SJSA1 (cell line): ENCODE measurements around the gene ZCCHC14. TPM values are rescaled to one million over a fixed set of nuclear protein-coding genes. Genes with fewer than 3 reads are reported as not detected.
A peak's percentile ranks its signal among the peaks of the same experiment; 100 is the strongest.
"Not testable (repeated sequence)": the region's sequence is repeated elsewhere in the genome, so short reads cannot be mapped to it uniquely, and the experiment has no call there.

Experiments
- DNase-seq, 2 experiments: peaks; one replicate each; pipeline ENCODE4 v3.0.0-alpha.2; 2015 to 2020; ENCODE audit warnings: low spot score in 2 of 2, low read depth in 1 of 2
- H3K27ac ChIP-seq: fragments of 250-450 bp; sonication (Bioruptor Pico); 2 replicates; pipeline ENCODE4 v1.5.1; 2020; ENCODE audit warnings: mild to moderate bottlenecking, moderate library complexity
- H3K27me3 ChIP-seq: fragments of 250-450 bp; sonication (Bioruptor Pico); replicated peaks from 2 replicates; pipeline ENCODE4 v1.5.1; 2020; ENCODE audit warnings: mild to moderate bottlenecking, moderate library complexity
- H3K36me3 ChIP-seq: fragments of 250-450 bp; sonication (Bioruptor Pico); 2 replicates; pipeline ENCODE4 v1.5.1; 2020; ENCODE audit warnings: mild to moderate bottlenecking
- H3K4me1 ChIP-seq: fragments of 250-450 bp; sonication (Bioruptor Pico); replicated peaks from 2 replicates; pipeline ENCODE4 v1.6.1; 2021; ENCODE audit warnings: mild to moderate bottlenecking
- H3K4me3 ChIP-seq: fragments of 250-450 bp; sonication (Bioruptor Pico); 2 replicates; pipeline ENCODE4 v1.5.1; 2020; ENCODE audit warnings: mild to moderate bottlenecking
- H3K9me3 ChIP-seq: fragments of 250-450 bp; sonication (Bioruptor Pico); replicated peaks from 2 replicates; pipeline ENCODE4 v1.5.1; 2020; ENCODE audit warnings: mild to moderate bottlenecking
- total RNA-seq: library from RNA; depleted of rRNA; stranded (reverse); fragments of >200 nt; shearing (Covaris generic); gene quantifications from 2 replicates; pipeline ENCODE4 v1.2.3, GENCODE V29; 2014

The ZCCHC14 gene
- total RNA-seq, 1 experiment from 2014 or later = 10.7 TPM

GRCh38 chr16:87517610-87518429, 25.0 kb upstream of the ZCCHC14 start:
- H3K27ac ChIP-seq, H3K4me3 ChIP-seq, H3K27me3 ChIP-seq, DNase-seq, H3K36me3 ChIP-seq, H3K9me3 ChIP-seq: not testable (repeated sequence)
- H3K4me1 ChIP-seq = peaks cover 16% of the 10 kb centered on the region

GRCh38 chr16:87516361-87516760, 23.5 kb upstream of the ZCCHC14 start:
- Histone ChIP-seq H3K4me3 (no peak overlapping the region), H3K4me1 (peaks cover 16% of the 10 kb centered on the region), H3K36me3 (no peaks in the 10 kb centered on the region), H3K9me3 (no peaks in the 10 kb centered on the region), H3K27ac (no peak overlapping the region), H3K27me3 (no peaks in the 10 kb centered on the region)
- DNase-seq = no peak

GRCh38 chr16:87515475-87516330, 22.9 kb upstream of the ZCCHC14 start:
- Histone ChIP-seq H3K27ac (no peak overlapping the region), H3K4me1 (peaks cover 16% of the 10 kb centered on the region), H3K9me3 (no peaks in the 10 kb centered on the region), H3K27me3 (no peaks in the 10 kb centered on the region), H3K4me3 (no peak overlapping the region), H3K36me3 (no peaks in the 10 kb centered on the region)
- no peak for DNase-seq

- not testable (repeated sequence) for H3K4me1 ChIP-seq, H3K9me3 ChIP-seq, DNase-seq, H3K36me3 ChIP-seq, H3K27ac ChIP-seq, H3K4me3 ChIP-seq, H3K27me3 ChIP-seq
These were observed 17.0 kb upstream of the ZCCHC14 start for GRCh38 chr16:87509778-87510177.

GRCh38 chr16:87507351-87508069, 14.7 kb upstream of the ZCCHC14 start:
- Histone ChIP-seq H3K9me3 (0 out of 2 replicates have a peak, but pooled peaks cover 1% of the 10 kb centered on the region), H3K27me3 (no peaks in the 10 kb centered on the region), H3K4me1 (no peaks in the 10 kb centered on the region; the same call in 1 of the 2 replicates), H3K27ac (no peak overlapping the region), H3K36me3 (no peaks in the 10 kb centered on the region), H3K4me3 (no peak overlapping the region)
- DNase-seq = no peak

- H3K27ac ChIP-seq = no peak overlapping the region
- 0 out of 2 replicates have a peak, but pooled peaks cover 3% of the 10 kb centered on the region for H3K9me3 ChIP-seq
- H3K4me3 ChIP-seq = no peak overlapping the region
- H3K4me1 ChIP-seq = no peaks in the 10 kb centered on the region; the same call in 1 of the 2 replicates
- H3K27me3 ChIP-seq = no peaks in the 10 kb centered on the region
- H3K36me3 ChIP-seq = no peaks in the 10 kb centered on the region
- no peak for DNase-seq
These were observed 13.9 kb upstream of the ZCCHC14 start for GRCh38 chr16:87506423-87507350.

- Histone ChIP-seq H3K36me3 (no peaks in the 10 kb centered on the region), H3K27ac (no peak overlapping the region), H3K9me3 (0 out of 2 replicates have a peak, but pooled peaks cover 3% of the 10 kb centered on the region), H3K4me3 (no peak overlapping the region), H3K27me3 (no peaks in the 10 kb centered on the region), H3K4me1 (no peaks in the 10 kb centered on the region; the same call in 1 of the 2 replicates)
- no peak for DNase-seq
These were observed 13.0 kb upstream of the ZCCHC14 start for GRCh38 chr16:87505834-87506233.

- not testable (repeated sequence) for H3K9me3 ChIP-seq, H3K27ac ChIP-seq, H3K4me3 ChIP-seq, DNase-seq, H3K27me3 ChIP-seq, H3K36me3 ChIP-seq
- peaks cover 19% of the 10 kb centered on the region for H3K4me1 ChIP-seq
These were observed 10.6 kb upstream of the ZCCHC14 start for GRCh38 chr16:87503232-87503937.

GRCh38 chr16:87502308-87502969, 9.6 kb upstream of the ZCCHC14 start:
- Histone ChIP-seq H3K4me3 (no peak overlapping the region), H3K4me1 (peaks cover 19% of the 10 kb centered on the region), H3K36me3 (no peaks in the 10 kb centered on the region), H3K27me3 (no peaks in the 10 kb centered on the region), H3K27ac (no peak overlapping the region), H3K9me3 (0 out of 2 replicates have a peak, but pooled peaks cover 3% of the 10 kb centered on the region)
- DNase-seq = no peak

GRCh38 chr16:87501117-87501516, 8.3 kb upstream of the ZCCHC14 start:
- no peak overlapping the region for H3K4me3 ChIP-seq
- no peaks in the 10 kb centered on the region for H3K27me3 ChIP-seq
- H3K9me3 ChIP-seq = 0 out of 2 replicates have a peak, but pooled peaks cover 3% of the 10 kb centered on the region
- no peaks in the 10 kb centered on the region for H3K36me3 ChIP-seq
- H3K4me1 ChIP-seq = peaks cover 19% of the 10 kb centered on the region
- no peak for DNase-seq
- H3K27ac ChIP-seq = no peak overlapping the region

- H3K9me3 ChIP-seq = 0 out of 2 replicates have a peak, but pooled peaks cover 3% of the 10 kb centered on the region
- peak in 1 of 2 experiments; percentile 83 for DNase-seq
- no peaks in the 10 kb centered on the region for H3K36me3 ChIP-seq
- H3K4me1 ChIP-seq = peaks cover 19% of the 10 kb centered on the region
- H3K27ac ChIP-seq = peak overlapping the region; percentile 32
- H3K4me3 ChIP-seq = no peak overlapping the region
- no peaks in the 10 kb centered on the region for H3K27me3 ChIP-seq
These were observed 6.3 kb upstream of the ZCCHC14 start for GRCh38 chr16:87499189-87499486.
